Measurements from ENCODE around the gene TTC1.

Gene TTC1

DNA sequence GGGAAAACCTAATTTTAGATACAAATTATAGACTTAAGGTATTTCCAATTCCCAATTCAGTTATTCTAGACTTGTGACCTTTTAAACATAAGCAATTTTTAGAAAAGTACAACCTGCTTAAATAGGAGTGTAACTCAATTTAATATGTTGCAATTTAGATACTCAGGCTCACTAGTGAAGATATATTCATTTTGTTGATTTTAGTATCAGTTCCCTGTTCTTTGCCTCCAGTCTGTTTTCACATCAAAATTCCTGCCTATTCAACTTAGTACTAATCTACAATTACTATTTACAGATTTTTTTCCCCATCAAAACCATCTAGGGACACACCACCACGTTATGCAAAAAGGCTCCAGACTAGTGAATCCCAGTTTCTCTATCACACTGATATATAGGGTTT lies 79.9 kb downstream of the TTC1 start:
- H3K27ac ChIP-seq (ENCODE audit: low read depth, low read length), result no peak overlapping the region
- H3K79me1 ChIP-seq (ENCODE audit: low read length), result no peaks in the 10 kb centered on the region
- H3K4me3 ChIP-seq (ENCODE audit: low read depth, low read length), result no peak overlapping the region
- no peak overlapping the region for H3K18ac ChIP-seq (ENCODE audit: low read length)
- no peak overlapping the region for H3K23ac ChIP-seq (ENCODE audit: low read length)
- no peak overlapping the region for H2BK12ac ChIP-seq (ENCODE audit: low read length)
- no peak overlapping the region for H3K14ac ChIP-seq (ENCODE audit: low read length)
- H3K79me2 ChIP-seq (ENCODE audit: control insufficient read depth, insufficient read depth, low read length, poor library complexity), result no peaks in the 10 kb centered on the region
- no peak overlapping the region for H2AFZ ChIP-seq (ENCODE audit: insufficient read depth, low read length, poor library complexity)
- H2BK120ac ChIP-seq (ENCODE audit: insufficient read depth, low read length, poor library complexity), result no peak overlapping the region
- no CpG with 5 or more reads among the region's 1 CpG for WGBS (ENCODE audit: extremely low coverage, insufficient coverage, insufficient read length)
- H3K4ac ChIP-seq (ENCODE audit: low read depth, low read length), result no peak overlapping the region
- H3K9ac ChIP-seq (ENCODE audit: low read length), result no peak overlapping the region
- H4K91ac ChIP-seq (ENCODE audit: low read depth, low read length), result no peak overlapping the region
- no peak overlapping the region for H4K8ac ChIP-seq (ENCODE audit: low read depth, low read length)
- no peak overlapping the region for H3K4me2 ChIP-seq (ENCODE audit: low read length)
- no peak overlapping the region for H2AK5ac ChIP-seq (ENCODE audit: low read length)
- peaks cover 7 to 12% of the 10 kb centered on the region in 2 experiments for H3K36me3 ChIP-seq (ENCODE audit: control insufficient read depth in 1 of 2, insufficient read depth in 2 of 2, low read length in 2 of 2)
- no peaks in the 10 kb centered on the region for H3K27me3 ChIP-seq (ENCODE audit: insufficient read depth, low read length)
- DNase-seq, result no peak
- no peaks in the 10 kb centered on the region for H3K9me3 ChIP-seq (ENCODE audit: insufficient read depth, low read depth, low read length)
- no peak overlapping the region for H4K12ac ChIP-seq (ENCODE audit: low read depth, low read length)
- no peak overlapping the region for H2BK5ac ChIP-seq (ENCODE audit: low read depth, low read length, poor library complexity)
- peaks cover 0 to 3% of the 10 kb centered on the region in 2 experiments for H3K4me1 ChIP-seq (ENCODE audit: control insufficient read depth in 1 of 2, insufficient read depth in 2 of 2, low read length in 2 of 2)

DNA sequence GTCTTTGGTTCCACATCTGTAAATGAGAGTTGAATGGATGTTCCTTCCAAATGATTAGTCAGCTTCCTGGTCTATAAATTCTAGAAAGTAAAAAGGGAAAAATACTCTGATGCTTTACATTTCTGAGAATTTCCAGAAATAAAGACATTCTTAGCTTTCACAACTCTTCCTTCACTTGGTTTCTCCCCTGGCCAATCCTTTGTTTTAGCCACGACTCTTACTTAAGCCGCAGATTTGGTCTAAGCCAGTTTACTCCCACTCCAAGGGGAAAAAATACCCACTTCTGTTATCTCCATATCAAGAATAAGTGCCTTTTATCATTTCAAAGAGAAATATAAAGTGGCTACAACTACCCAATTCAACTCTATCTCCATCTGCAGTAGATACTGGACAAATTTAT lies 80.6 kb downstream of the TTC1 start:
- no peak overlapping the region for H4K8ac ChIP-seq (ENCODE audit: low read depth, low read length)

DNA sequence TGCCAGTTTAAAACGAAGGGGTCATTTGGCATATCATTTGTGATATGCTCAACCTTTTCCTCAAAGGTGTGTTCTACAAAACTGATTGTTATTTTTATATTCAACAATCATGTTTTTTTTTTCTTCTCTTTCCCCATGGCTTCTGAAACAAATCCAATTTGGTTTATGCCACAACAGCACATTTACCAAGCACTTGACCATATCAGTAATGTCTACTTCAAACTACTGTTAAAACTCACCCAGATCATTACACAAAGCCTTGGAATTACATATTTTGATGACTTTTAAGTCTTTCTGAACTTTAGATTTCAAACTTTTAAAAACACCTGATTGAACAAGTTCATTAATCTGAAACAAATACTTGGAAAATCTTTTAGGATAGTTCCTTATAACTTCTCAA lies 81.1 kb downstream of the TTC1 start:
- H3K18ac ChIP-seq (ENCODE audit: low read length), result no peak overlapping the region
- no peak overlapping the region for H2AFZ ChIP-seq (ENCODE audit: insufficient read depth, low read length, poor library complexity)
- H4K91ac ChIP-seq (ENCODE audit: low read depth, low read length), result no peak overlapping the region
- peaks cover 7 to 12% of the 10 kb centered on the region in 2 experiments for H3K36me3 ChIP-seq (ENCODE audit: control insufficient read depth in 1 of 2, insufficient read depth in 2 of 2, low read length in 2 of 2)
- no peaks in the 10 kb centered on the region for H3K79me1 ChIP-seq (ENCODE audit: low read length)
- no peak overlapping the region for H3K27ac ChIP-seq (ENCODE audit: low read depth, low read length)
- no peaks in the 10 kb centered on the region for H3K79me2 ChIP-seq (ENCODE audit: control insufficient read depth, insufficient read depth, low read length, poor library complexity)
- H3K14ac ChIP-seq (ENCODE audit: low read length), result no peak overlapping the region
- H3K4me3 ChIP-seq (ENCODE audit: low read depth, low read length), result no peak overlapping the region
- H3K23ac ChIP-seq (ENCODE audit: low read length), result no peak overlapping the region
- no peak overlapping the region for H3K9ac ChIP-seq (ENCODE audit: low read length)
- H3K4ac ChIP-seq (ENCODE audit: low read depth, low read length), result no peak overlapping the region
- no peaks in the 10 kb centered on the region for H3K9me3 ChIP-seq (ENCODE audit: insufficient read depth, low read depth, low read length)
- DNase-seq, result no peak
- no peaks in the 10 kb centered on the region for H3K27me3 ChIP-seq (ENCODE audit: insufficient read depth, low read length)
- H2AK5ac ChIP-seq (ENCODE audit: low read length), result no peak overlapping the region
- peaks cover 0 to 3% of the 10 kb centered on the region in 2 experiments for H3K4me1 ChIP-seq (ENCODE audit: control insufficient read depth in 1 of 2, insufficient read depth in 2 of 2, low read length in 2 of 2)
- no peak overlapping the region for H2BK12ac ChIP-seq (ENCODE audit: low read length)
- no peak overlapping the region for H4K12ac ChIP-seq (ENCODE audit: low read depth, low read length)
- no peak overlapping the region for H2BK5ac ChIP-seq (ENCODE audit: low read depth, low read length, poor library complexity)
- H4K8ac ChIP-seq (ENCODE audit: low read depth, low read length), result no peak overlapping the region
- no CpG with 5 or more reads among the region's 1 CpG for WGBS (ENCODE audit: extremely low coverage, insufficient coverage, insufficient read length)
- no peak overlapping the region for H3K4me2 ChIP-seq (ENCODE audit: low read length)
- H2BK120ac ChIP-seq (ENCODE audit: insufficient read depth, low read length, poor library complexity), result no peak overlapping the region

More for the DNA sequence above, 80.6 kb downstream of the TTC1 start:
- WGBS (ENCODE audit: extremely low coverage, insufficient coverage, insufficient read length), result no CpG with 5 or more reads among the region's 2 CpGs
- Histone ChIP-seq H3K36me3 (ENCODE audit: control insufficient read depth in 1 of 2, insufficient read depth in 2 of 2, low read length in 2 of 2) (peaks cover 7 to 12% of the 10 kb centered on the region in 2 experiments), H3K79me1 (ENCODE audit: low read length) (no peaks in the 10 kb centered on the region), H3K79me2 (ENCODE audit: control insufficient read depth, insufficient read depth, low read length, poor library complexity) (no peaks in the 10 kb centered on the region), H3K9me3 (ENCODE audit: insufficient read depth, low read depth, low read length) (no peaks in the 10 kb centered on the region), H3K14ac (ENCODE audit: low read length) (no peak overlapping the region), H3K4me1 (ENCODE audit: control insufficient read depth in 1 of 2, insufficient read depth in 2 of 2, low read length in 2 of 2) (peaks cover 0 to 3% of the 10 kb centered on the region in 2 experiments), H3K9ac (ENCODE audit: low read length) (no peak overlapping the region), H2BK120ac (ENCODE audit: insufficient read depth, low read length, poor library complexity) (no peak overlapping the region), H3K4me3 (ENCODE audit: low read depth, low read length) (no peak overlapping the region), H3K27ac (ENCODE audit: low read depth, low read length) (no peak overlapping the region), H2BK5ac (ENCODE audit: low read depth, low read length, poor library complexity) (no peak overlapping the region), H2BK12ac (ENCODE audit: low read length) (no peak overlapping the region), H3K18ac (ENCODE audit: low read length) (no peak overlapping the region), H2AK5ac (ENCODE audit: low read length) (no peak overlapping the region), H4K91ac (ENCODE audit: low read depth, low read length) (no peak overlapping the region), H3K4ac (ENCODE audit: low read depth, low read length) (no peak overlapping the region), H2AFZ (ENCODE audit: insufficient read depth, low read length, poor library complexity) (no peak overlapping the region), H4K12ac (ENCODE audit: low read depth, low read length) (no peak overlapping the region), H3K23ac (ENCODE audit: low read length) (no peak overlapping the region), H3K4me2 (ENCODE audit: low read length) (no peak overlapping the region), H3K27me3 (ENCODE audit: insufficient read depth, low read length) (no peaks in the 10 kb centered on the region)
- DNase-seq, result no peak

DNA sequence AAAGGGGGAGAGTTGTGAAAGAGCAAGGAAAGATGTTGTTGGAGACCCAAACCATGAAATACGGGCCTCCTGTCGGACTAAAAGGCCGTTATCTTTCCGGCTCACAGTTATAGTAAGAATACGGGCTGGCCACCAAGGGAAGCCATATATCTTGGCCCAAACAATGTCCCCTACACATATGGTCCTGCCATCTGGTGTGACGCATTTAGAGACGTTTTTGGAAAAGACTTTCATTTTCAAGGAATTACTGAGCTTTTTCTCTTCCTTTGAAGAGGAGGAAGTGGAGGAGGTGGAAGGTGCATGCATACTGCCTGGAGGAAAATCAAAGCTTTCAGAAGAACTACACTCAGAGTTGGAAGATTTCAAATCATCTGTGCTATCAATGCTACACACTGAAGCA lies 83.6 kb downstream of the TTC1 start:
- Histone ChIP-seq H2BK12ac (ENCODE audit: low read length) (no peak overlapping the region), H4K12ac (ENCODE audit: low read depth, low read length) (no peak overlapping the region), H2BK5ac (ENCODE audit: low read depth, low read length, poor library complexity) (no peak overlapping the region), H2AFZ (ENCODE audit: insufficient read depth, low read length, poor library complexity) (no peak overlapping the region), H3K27ac (ENCODE audit: low read depth, low read length) (no peak overlapping the region), H3K79me2 (ENCODE audit: control insufficient read depth, insufficient read depth, low read length, poor library complexity) (no peaks in the 10 kb centered on the region), H3K4me2 (ENCODE audit: low read length) (no peak overlapping the region), H3K9ac (ENCODE audit: low read length) (no peak overlapping the region), H3K9me3 (ENCODE audit: insufficient read depth, low read depth, low read length) (no peaks in the 10 kb centered on the region), H2AK5ac (ENCODE audit: low read length) (no peak overlapping the region), H3K4ac (ENCODE audit: low read depth, low read length) (no peak overlapping the region), H3K36me3 (ENCODE audit: control insufficient read depth in 1 of 2, insufficient read depth in 2 of 2, low read length in 2 of 2) (peaks cover 7 to 12% of the 10 kb centered on the region in 2 experiments), H3K23ac (ENCODE audit: low read length) (no peak overlapping the region), H4K91ac (ENCODE audit: low read depth, low read length) (no peak overlapping the region), H3K4me3 (ENCODE audit: low read depth, low read length) (no peak overlapping the region), H2BK120ac (ENCODE audit: insufficient read depth, low read length, poor library complexity) (no peak overlapping the region), H3K14ac (ENCODE audit: low read length) (no peak overlapping the region), H4K8ac (ENCODE audit: low read depth, low read length) (no peak overlapping the region), H3K18ac (ENCODE audit: low read length) (no peak overlapping the region), H3K4me1 (ENCODE audit: control insufficient read depth in 1 of 2, insufficient read depth in 2 of 2, low read length in 2 of 2) (no peaks in the 10 kb centered on the region), H3K79me1 (ENCODE audit: low read length) (no peaks in the 10 kb centered on the region), H3K27me3 (ENCODE audit: insufficient read depth, low read length) (no peaks in the 10 kb centered on the region)
- no peak for DNase-seq
- no CpG with 5 or more reads among the region's 7 CpGs for WGBS (ENCODE audit: extremely low coverage, insufficient coverage, insufficient read length)
